ENCODE measurements around the gene DCLRE1A. TPM values are rescaled to one million over a fixed set of nuclear protein-coding genes. Genes with fewer than 3 reads are reported as not detected.

DCLRE1A gene
- polyA plus RNA-seq (2012; ENCODE audit: missing spikeins) = 10.5 TPM

DNA sequence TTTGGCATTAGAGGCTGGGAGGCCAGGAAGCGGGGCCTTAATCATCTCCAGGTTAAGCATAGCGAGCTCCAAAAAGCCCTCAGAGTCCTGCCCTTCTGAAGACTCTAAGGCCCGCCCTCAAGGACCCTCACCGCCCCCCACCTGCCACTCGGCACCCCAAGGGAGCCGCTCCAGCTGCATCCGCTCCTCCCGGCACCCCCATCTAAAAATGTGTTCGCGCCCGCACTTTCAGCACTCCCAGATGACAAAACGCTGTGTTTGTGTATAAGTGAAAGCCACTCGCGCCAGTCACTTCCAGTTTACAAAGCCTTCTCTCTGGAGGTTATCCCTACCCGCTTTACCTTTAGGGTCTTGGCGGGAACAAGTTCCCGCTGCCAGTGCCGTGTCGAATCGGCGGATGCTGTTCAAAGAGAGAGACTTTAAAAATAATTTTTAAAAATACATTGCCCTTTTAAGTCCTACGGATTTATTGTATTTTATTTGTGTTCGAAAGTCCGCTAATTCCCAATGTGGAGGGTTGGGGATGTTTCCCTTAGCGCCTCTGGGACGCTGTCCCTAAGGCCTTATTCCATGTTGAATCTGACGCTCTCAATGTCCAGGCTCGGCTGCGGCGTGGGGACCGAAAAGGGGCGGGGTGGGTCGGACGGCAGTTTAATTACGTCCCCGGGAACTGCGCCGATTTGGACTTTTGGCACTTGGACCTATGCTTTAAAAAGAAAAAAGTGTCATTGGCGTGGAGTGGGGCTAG lies at the start of gene DCLRE1A, which contains the start of gene NHLRC2:
TSS of gene DCLRE1A (minus strand) at position 70 of the 748 bp plus-strand sequence. CDS start 900 bp downstream, outside the sequence.
TSS of gene NHLRC2 (plus strand) at position 649 of the 748 bp plus-strand sequence. CDS start 212 bp downstream, outside the sequence.
- TF ChIP-seq POLR2AphosphoS5 (IDR thresholded peaks at IDR 0.05; ENCODE audit: low read depth, low read length) (no peak), POLR2A (IDR thresholded peaks at IDR 0.05; ENCODE audit: low read depth, low read length) (no peak; the same call in 1 of the 2 replicates), TAF1 (IDR thresholded peaks at IDR 0.05; ENCODE audit: borderline replicate concordance, low read depth, low read length) (no peak)
- FAIRE-seq = peak; percentile 67
- DNase-seq (ENCODE audit: insufficient read length) = peak; percentile 36

DNA sequence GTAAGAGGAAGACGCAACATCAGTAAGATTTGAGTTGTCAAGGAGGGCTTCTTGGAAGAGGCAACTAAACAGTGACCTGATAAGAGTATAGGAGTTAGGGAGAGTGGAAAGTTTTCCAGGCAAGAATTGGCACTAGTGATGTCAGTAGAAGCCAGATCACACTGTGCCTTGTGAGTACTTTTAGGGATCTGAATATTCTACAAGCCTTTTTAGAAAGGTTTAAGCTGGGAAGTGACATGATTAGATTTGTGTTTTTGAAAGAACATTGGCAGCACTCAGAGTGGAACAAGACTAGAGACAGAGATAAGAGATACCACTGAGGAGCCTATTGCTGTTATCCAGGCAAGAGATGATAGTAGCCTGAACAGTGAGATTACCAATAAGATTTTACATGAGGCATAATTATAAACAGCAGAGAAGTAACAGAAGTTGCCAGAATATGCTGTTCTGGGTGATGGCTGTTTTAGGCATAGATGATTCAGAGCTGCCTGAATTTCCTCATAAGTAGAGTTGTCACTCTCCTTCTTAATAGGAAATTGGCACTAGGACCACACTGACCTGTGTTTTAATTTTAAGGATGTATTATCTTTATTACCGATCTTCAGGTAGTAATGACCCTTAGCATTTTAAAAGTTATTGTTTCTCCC lies 46.2 kb upstream of the DCLRE1A start:
- no peak for DNase-seq (ENCODE audit: insufficient read length)
- no peak for FAIRE-seq
- TF ChIP-seq TAF1 (IDR thresholded peaks at IDR 0.05; ENCODE audit: borderline replicate concordance, low read depth, low read length) = no peak
- TF ChIP-seq POLR2AphosphoS5 (IDR thresholded peaks at IDR 0.05; ENCODE audit: low read depth, low read length) = no peak
- TF ChIP-seq POLR2A (IDR thresholded peaks at IDR 0.05; ENCODE audit: low read depth, low read length) = no peak

DNA sequence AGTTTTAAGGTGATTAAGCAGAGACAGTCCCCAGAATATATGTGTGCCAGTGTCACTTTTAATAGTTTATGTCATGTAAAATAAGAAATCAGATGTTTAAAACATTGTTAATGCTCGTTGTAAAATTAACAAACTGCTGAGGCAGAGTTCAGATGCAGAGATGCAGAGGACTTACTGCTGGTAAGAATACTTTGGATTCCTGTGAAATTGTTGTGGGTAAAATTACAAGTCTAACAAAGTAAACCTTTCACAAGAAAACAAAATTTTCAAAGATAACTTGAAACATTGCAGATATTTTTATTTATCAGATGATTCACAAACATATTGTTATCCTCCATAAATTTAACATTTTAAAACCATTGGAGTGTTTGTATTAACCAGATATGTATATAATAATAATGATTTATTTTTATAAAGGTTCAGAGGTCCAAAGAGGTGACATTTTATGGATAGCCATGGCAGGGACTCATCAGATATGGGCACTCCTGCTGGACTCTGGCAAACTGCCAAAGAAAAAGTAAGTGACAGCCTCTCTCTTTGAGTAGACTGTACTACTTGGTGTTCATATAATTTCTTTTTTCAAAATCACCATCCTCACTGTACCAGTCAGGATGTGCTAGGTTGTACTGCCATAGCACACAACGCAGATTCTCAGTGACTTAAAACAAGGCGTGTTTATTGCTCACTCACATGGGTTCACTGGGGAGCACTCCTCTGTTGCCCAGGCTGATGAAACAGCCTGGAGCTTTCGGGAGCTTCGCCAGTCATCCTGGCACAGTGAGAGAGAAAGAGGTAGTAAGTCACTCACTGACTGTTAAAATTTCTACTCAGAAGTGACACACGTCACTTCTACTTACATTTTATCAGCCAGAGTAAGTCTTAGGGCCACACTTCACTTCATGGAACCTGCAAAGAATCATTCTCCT lies 44.1 kb upstream of the DCLRE1A start:
- no peak for TF ChIP-seq POLR2A (IDR thresholded peaks at IDR 0.05; ENCODE audit: low read depth, low read length)
- TF ChIP-seq POLR2AphosphoS5 (IDR thresholded peaks at IDR 0.05; ENCODE audit: low read depth, low read length) = no peak
- no peak for TF ChIP-seq TAF1 (IDR thresholded peaks at IDR 0.05; ENCODE audit: borderline replicate concordance, low read depth, low read length)
- DNase-seq (ENCODE audit: insufficient read length) (no peak), FAIRE-seq (no peak)

DNA sequence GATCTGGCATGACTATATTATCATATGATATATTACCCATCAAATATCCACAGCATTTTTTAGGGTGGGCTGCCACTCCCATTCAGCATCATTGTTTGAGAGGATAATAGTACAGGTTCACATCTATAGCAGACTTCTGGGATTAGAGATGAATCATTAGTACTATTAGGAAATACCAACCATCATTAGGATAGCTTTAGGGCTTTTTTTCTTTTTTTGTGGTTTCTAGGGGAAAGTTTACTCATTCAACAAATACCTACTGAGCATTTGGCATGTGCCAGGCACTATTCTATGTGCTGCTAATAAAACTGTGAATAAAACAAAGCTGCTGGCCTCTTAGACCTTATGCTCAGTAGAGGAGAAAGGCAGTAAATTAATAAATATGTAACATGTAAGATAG lies 41.1 kb upstream of the DCLRE1A start:
- no peak for DNase-seq (ENCODE audit: insufficient read length)
- no peak for TF ChIP-seq POLR2A (IDR thresholded peaks at IDR 0.05; ENCODE audit: low read depth, low read length)
- TF ChIP-seq TAF1 (IDR thresholded peaks at IDR 0.05; ENCODE audit: borderline replicate concordance, low read depth, low read length) = no peak
- TF ChIP-seq POLR2AphosphoS5 (IDR thresholded peaks at IDR 0.05; ENCODE audit: low read depth, low read length) = no peak
- FAIRE-seq = no peak

DNA sequence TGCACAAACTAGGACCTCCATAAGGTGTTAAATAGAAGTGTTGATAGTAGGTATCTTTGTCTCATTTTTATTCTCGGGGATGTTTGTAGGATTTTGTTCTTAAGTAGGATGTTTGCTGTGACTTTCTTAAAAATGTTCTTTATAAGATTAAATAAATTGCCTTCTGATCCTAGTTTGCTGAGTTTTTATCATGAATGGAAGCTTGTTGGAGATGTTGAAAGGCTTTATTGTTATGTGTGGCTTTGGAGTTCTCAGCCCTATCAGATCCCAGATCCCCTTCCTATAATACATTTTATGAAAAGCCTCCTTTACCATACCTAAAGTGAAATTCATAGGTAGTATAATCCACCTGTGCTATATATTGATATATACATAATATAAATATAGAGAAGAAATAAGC lies 40.7 kb upstream of the DCLRE1A start:
- no peak for TF ChIP-seq TAF1 (IDR thresholded peaks at IDR 0.05; ENCODE audit: borderline replicate concordance, low read depth, low read length)
- no peak for TF ChIP-seq POLR2AphosphoS5 (IDR thresholded peaks at IDR 0.05; ENCODE audit: low read depth, low read length)
- TF ChIP-seq POLR2A (IDR thresholded peaks at IDR 0.05; ENCODE audit: low read depth, low read length) = no peak
- FAIRE-seq (no peak), DNase-seq (ENCODE audit: insufficient read length) (no peak)

DNA sequence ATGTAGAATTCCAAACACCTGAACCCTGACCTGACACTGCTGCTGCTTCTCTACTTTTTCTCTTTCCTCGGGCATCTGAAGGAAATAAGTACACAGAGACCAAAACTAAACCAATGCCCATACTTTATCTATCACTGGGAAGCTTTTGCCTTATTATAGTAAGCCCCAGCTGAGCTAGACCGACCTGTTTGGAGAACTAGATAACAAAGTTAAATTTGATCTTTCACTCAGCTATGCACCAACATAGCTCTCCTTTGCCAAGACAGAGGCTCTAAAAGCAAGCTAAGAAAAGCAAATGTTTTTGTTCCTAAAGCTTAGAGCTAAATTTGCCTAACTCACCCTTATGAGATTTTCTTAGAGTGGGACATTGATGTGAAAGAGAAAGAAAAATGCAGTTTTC lies 39.7 kb upstream of the DCLRE1A start:
- DNase-seq (ENCODE audit: insufficient read length) (no peak), FAIRE-seq (no peak)
- TF ChIP-seq POLR2A (IDR thresholded peaks at IDR 0.05; ENCODE audit: low read depth, low read length) (no peak), TAF1 (IDR thresholded peaks at IDR 0.05; ENCODE audit: borderline replicate concordance, low read depth, low read length) (no peak), POLR2AphosphoS5 (IDR thresholded peaks at IDR 0.05; ENCODE audit: low read depth, low read length) (no peak)

DNA sequence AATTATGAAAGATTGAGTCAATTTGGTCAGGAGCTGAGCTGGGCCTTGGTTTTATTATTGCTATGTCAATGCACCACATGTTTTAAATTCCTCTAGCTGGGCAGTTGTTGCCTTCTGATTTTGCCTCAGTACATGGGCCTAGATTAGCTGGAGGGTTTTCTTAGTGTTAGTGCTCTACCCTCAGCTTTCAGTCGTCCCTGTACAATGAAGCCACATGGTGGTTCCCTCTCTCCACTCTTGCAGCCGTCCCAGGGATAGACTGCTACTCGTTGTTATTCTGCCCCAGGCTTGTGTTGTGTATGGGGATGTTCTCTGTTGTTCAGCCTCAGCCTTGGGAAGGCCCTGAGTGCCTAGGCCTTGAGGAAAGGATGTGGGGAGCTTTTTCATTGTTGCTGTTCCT lies 37.6 kb upstream of the DCLRE1A start:
- TF ChIP-seq POLR2A (IDR thresholded peaks at IDR 0.05; ENCODE audit: low read depth, low read length) (no peak), TAF1 (IDR thresholded peaks at IDR 0.05; ENCODE audit: borderline replicate concordance, low read depth, low read length) (no peak), POLR2AphosphoS5 (IDR thresholded peaks at IDR 0.05; ENCODE audit: low read depth, low read length) (no peak)
- no peak for DNase-seq (ENCODE audit: insufficient read length)
- FAIRE-seq = no peak

DNA sequence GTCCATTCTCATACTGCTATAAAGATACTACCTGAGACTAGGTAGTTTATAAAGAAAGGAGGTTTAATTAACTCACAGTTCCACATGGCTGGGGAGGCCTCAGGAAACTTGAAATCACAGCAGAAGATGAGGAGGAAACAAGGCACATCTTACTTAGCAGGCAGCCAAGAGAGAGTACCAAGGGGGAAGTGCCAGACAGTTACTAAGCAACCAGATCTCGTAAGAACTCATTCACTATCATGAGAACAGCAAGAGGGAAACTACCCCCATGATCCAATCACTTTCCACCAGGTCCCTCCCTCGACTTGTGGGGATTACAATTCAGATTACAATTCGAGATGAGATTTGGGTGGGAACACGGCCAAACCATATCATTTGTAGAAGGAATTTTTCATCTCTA lies 36.9 kb upstream of the DCLRE1A start:
- FAIRE-seq (no peak), DNase-seq (ENCODE audit: insufficient read length) (no peak)
- TF ChIP-seq TAF1 (IDR thresholded peaks at IDR 0.05; ENCODE audit: borderline replicate concordance, low read depth, low read length) (no peak), POLR2A (IDR thresholded peaks at IDR 0.05; ENCODE audit: low read depth, low read length) (no peak), POLR2AphosphoS5 (IDR thresholded peaks at IDR 0.05; ENCODE audit: low read depth, low read length) (no peak)

DNA sequence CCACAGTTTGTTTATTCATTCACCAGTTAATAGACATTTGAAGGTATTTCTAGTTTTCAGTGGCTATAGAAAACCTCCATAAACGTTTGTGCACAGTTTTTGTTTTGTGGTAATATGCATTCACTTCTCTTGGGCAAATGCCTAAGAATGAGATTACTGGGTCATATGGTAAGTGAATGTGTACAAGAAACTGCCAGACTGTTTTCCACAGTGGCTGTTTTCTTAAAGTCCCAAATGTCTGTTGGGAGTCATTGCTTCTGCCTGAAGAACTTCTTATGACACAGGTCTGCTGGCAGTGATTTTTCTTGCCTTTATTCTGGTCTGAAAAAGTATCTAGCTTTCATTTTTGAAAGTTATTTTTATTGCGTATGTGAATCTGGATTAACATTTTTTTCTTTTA lies 36.0 kb upstream of the DCLRE1A start:
- DNase-seq (ENCODE audit: insufficient read length) = no peak

DNA sequence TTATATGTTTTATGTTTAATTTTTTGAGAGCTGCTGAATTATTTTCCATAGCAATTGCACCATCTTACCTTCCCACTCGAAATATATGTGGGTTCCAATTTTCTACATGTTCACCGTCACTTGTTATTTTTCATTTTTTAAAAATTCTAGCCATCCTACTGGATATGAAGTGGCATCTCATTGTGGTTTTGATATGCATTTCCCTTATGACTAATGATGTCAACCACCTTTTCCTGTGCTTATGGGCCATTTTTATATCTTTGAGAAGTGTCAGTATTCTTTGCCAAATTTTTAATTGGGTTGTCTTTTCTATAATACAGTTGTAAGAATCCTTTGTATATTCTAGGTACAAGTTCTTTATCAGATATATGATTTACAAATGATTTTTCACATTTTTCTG lies 28.4 kb upstream of the DCLRE1A start:
- FAIRE-seq = no peak
- DNase-seq (ENCODE audit: insufficient read length) = no peak
- no peak for TF ChIP-seq POLR2AphosphoS5 (IDR thresholded peaks at IDR 0.05; ENCODE audit: low read depth, low read length)
- TF ChIP-seq TAF1 (IDR thresholded peaks at IDR 0.05; ENCODE audit: borderline replicate concordance, low read depth, low read length) = no peak
- no peak for TF ChIP-seq POLR2A (IDR thresholded peaks at IDR 0.05; ENCODE audit: low read depth, low read length)

More for the DNA sequence above, 36.0 kb upstream of the DCLRE1A start:
- no peak for FAIRE-seq
- TF ChIP-seq POLR2A (IDR thresholded peaks at IDR 0.05; ENCODE audit: low read depth, low read length) = no peak
- TF ChIP-seq TAF1 (IDR thresholded peaks at IDR 0.05; ENCODE audit: borderline replicate concordance, low read depth, low read length) = no peak
- no peak for TF ChIP-seq POLR2AphosphoS5 (IDR thresholded peaks at IDR 0.05; ENCODE audit: low read depth, low read length)

DNA sequence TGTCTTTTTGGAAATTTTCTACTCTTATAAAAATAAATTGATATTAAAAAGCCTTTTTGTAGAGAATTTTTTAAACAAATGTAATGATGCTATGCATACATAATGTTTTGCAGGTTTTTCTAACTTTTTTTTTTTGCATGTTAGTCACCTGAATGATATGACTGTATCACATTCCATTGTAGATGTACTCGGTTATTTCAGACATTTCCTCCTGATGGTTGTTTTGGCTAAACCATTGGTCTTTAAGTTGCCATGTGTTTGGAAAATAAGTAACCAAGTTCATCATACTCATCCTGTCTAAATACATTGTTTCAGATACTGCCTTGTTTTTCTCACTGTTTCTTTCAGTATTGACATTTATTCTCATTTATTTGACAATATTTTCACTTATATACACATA lies 26.4 kb upstream of the DCLRE1A start:
- DNase-seq (ENCODE audit: insufficient read length) (no peak), FAIRE-seq (peak; percentile 90)
- no peak for TF ChIP-seq POLR2A (IDR thresholded peaks at IDR 0.05; ENCODE audit: low read depth, low read length)
- TF ChIP-seq TAF1 (IDR thresholded peaks at IDR 0.05; ENCODE audit: borderline replicate concordance, low read depth, low read length) = no peak
- no peak for TF ChIP-seq POLR2AphosphoS5 (IDR thresholded peaks at IDR 0.05; ENCODE audit: low read depth, low read length)

Data from GM12892 (cell line).